OCI-LY7 (cell line): ENCODE results near the gene USP32.
"Not testable (repeated sequence)": the region's sequence is repeated elsewhere in the genome, so short reads cannot be mapped to it uniquely, and the experiment has no call there.

Experiments
- EZH2phosphoT487 ChIP-seq: fragments of 200-600 bp; sonication (generic); IDR thresholded peaks from 2 replicates; pipeline ENCODE4 v1.6.1; 2018; ENCODE audit warnings: low read depth, borderline replicate concordance, mild to moderate bottlenecking, mixed run types, antibody characterized with exemption, low read length, moderate library complexity, mixed read lengths
- TF ChIP-seq, protein P1 (sequence below): fragments of 200-600 bp; sonication (generic); conservative IDR thresholded peaks from 2 replicates; pipeline ENCODE4 v1.5.1; 2014; ENCODE audit warnings: mild to moderate bottlenecking, antibody characterized with exemption, low read length, moderate library complexity, mixed read lengths

DNA sequence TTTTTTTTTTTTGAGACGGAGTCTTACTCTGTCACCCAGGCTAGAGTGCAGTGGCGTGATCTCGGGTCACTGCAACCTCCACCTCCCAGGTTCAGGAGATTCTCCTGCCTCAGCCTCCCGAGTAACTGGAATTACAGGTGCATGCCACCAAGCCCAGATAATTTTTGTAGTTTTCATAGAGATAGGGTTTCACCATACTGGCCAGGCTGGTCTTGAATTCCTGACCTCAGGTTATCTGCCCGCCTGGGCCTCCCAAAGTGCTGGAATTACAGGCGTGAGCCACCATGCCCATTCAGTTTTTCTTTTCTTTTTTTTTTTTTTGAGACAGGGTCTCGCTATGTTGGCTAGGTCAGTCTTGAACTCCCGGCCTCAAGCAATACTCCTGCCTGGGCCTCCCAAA, 164.7 kb downstream of the USP32 start:
- TF ChIP-seq, protein P1, sequence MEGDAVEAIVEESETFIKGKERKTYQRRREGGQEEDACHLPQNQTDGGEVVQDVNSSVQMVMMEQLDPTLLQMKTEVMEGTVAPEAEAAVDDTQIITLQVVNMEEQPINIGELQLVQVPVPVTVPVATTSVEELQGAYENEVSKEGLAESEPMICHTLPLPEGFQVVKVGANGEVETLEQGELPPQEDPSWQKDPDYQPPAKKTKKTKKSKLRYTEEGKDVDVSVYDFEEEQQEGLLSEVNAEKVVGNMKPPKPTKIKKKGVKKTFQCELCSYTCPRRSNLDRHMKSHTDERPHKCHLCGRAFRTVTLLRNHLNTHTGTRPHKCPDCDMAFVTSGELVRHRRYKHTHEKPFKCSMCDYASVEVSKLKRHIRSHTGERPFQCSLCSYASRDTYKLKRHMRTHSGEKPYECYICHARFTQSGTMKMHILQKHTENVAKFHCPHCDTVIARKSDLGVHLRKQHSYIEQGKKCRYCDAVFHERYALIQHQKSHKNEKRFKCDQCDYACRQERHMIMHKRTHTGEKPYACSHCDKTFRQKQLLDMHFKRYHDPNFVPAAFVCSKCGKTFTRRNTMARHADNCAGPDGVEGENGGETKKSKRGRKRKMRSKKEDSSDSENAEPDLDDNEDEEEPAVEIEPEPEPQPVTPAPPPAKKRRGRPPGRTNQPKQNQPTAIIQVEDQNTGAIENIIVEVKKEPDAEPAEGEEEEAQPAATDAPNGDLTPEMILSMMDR = not testable (repeated sequence)
- TF ChIP-seq EZH2phosphoT487 = not testable (repeated sequence)
